ENCODE data around the gene ATP5PB. TPM values are rescaled to one million over a fixed set of nuclear protein-coding genes. Genes with fewer than 3 reads are reported as not detected.

ATP5PB gene
- total and polyA plus RNA-seq, 4 donors: 143 to 257 (median 223) TPM

GRCh38 chr1:111455642-111456031 lies 6.4 kb downstream of the ATP5PB start (continued):
- no peak for TF ChIP-seq REST (IDR thresholded peaks at IDR 0.05)
- TF ChIP-seq TAF1 (conservative IDR thresholded peaks at IDR 0.05): no peak
- TF ChIP-seq SP1 (IDR thresholded peaks at IDR 0.05): no peak
- TF ChIP-seq RAD21 (IDR thresholded peaks at IDR 0.05): no peak

- 97% methylated on average over 6 of the region's 6 CpGs for WGBS
- no peak overlapping the region for H3K27ac ChIP-seq (ENCODE audit: low read depth in 1 of 2, low read length in 2 of 2)
- no peaks in the 10 kb centered on the region for H3K27me3 ChIP-seq (ENCODE audit: control insufficient read depth in 4 of 4, insufficient read depth in 4 of 4, low read length in 3 of 4)
- TF ChIP-seq REST (IDR thresholded peaks at IDR 0.05): no peak
- no peak for TF ChIP-seq JUND (IDR thresholded peaks at IDR 0.05)
- no peak for TF ChIP-seq GABPA (IDR thresholded peaks at IDR 0.05 in 1 of 2, conservative IDR thresholded peaks at IDR 0.05 in 1 of 2)
- TF ChIP-seq MAX (IDR thresholded peaks at IDR 0.05): no peak
- no peak for TF ChIP-seq HNF4G (IDR thresholded peaks at IDR 0.05)
- TF ChIP-seq RAD21 (IDR thresholded peaks at IDR 0.05): no peak
- TF ChIP-seq HNF4A (conservative IDR thresholded peaks at IDR 0.05): no peak
- no peak for TF ChIP-seq ATF3 (IDR thresholded peaks at IDR 0.05)
- no peak overlapping the region for H3K4me3 ChIP-seq (ENCODE audit: low read depth in 1 of 3, low read length in 3 of 3)
- H3K9me3 ChIP-seq (ENCODE audit: control insufficient read depth in 4 of 4, low read length in 3 of 4): no peaks in the 10 kb centered on the region
- no peaks in the 10 kb centered on the region for H3K4me1 ChIP-seq (ENCODE audit: control insufficient read depth in 4 of 4, insufficient read depth in 4 of 4, low read length in 3 of 4)
- no peak for DNase-seq (ENCODE audit: low spot score)
- no peak overlapping the region for H3K9ac ChIP-seq (ENCODE audit: low read depth in 1 of 2, low read length in 2 of 2)
- H3K36me3 ChIP-seq (ENCODE audit: control insufficient read depth in 4 of 4, insufficient read depth in 3 of 4, low read depth in 1 of 4, low read length in 3 of 4): peaks cover 6 to 50% (median 41%) of the 10 kb centered on the region in 4 donors
Measured at GRCh38 chr1:111461765-111462164, 12.5 kb downstream of the ATP5PB start.

GRCh38 chr1:111462370-111463028 lies 13.2 kb downstream of the ATP5PB start:
- no peak overlapping the region for H3K4me3 ChIP-seq (ENCODE audit: low read depth in 1 of 3, low read length in 3 of 3)
- peaks cover 4 to 46% (median 37%) of the 10 kb centered on the region in 4 donors for H3K36me3 ChIP-seq (ENCODE audit: control insufficient read depth in 4 of 4, insufficient read depth in 3 of 4, low read depth in 1 of 4, low read length in 3 of 4)
- no peaks in the 10 kb centered on the region for H3K4me1 ChIP-seq (ENCODE audit: control insufficient read depth in 4 of 4, insufficient read depth in 4 of 4, low read length in 3 of 4)
- DNase-seq (ENCODE audit: low spot score): no peak
- no peak overlapping the region for H3K27ac ChIP-seq (ENCODE audit: low read depth in 1 of 2, low read length in 2 of 2)
- no peak overlapping the region for H3K9ac ChIP-seq (ENCODE audit: low read depth in 1 of 2, low read length in 2 of 2)
- no peak for TF ChIP-seq ZBTB33 (IDR thresholded peaks at IDR 0.05)
- no peak for TF ChIP-seq GABPA (IDR thresholded peaks at IDR 0.05 in 1 of 2, conservative IDR thresholded peaks at IDR 0.05 in 1 of 2)
- TF ChIP-seq TAF1 (conservative IDR thresholded peaks at IDR 0.05): no peak
- no peak for TF ChIP-seq YY1 (IDR thresholded peaks at IDR 0.05)
- no peak for TF ChIP-seq HNF4G (IDR thresholded peaks at IDR 0.05)
- no peak for TF ChIP-seq FOXA2 (IDR thresholded peaks at IDR 0.05)
- TF ChIP-seq ATF3 (IDR thresholded peaks at IDR 0.05): no peak
- no peak for TF ChIP-seq RAD21 (IDR thresholded peaks at IDR 0.05)
- no peaks in the 10 kb centered on the region for H3K9me3 ChIP-seq (ENCODE audit: control insufficient read depth in 4 of 4, low read length in 3 of 4)
- WGBS: 91% methylated on average over 4 of the region's 4 CpGs
- H3K27me3 ChIP-seq (ENCODE audit: control insufficient read depth in 4 of 4, insufficient read depth in 4 of 4, low read length in 3 of 4): no peaks in the 10 kb centered on the region
